ENCODE data around the gene WNT4. TPM values are rescaled to one million over a fixed set of nuclear protein-coding genes. Genes with fewer than 3 reads are reported as not detected.

WNT4 gene
- total and polyA plus RNA-seq, 2 donors (not counting 1 experiment from before 2014, with no cell fraction given), result not detected

GRCh38 chr1:22071511-22071910 is 71.4 kb downstream of the WNT4 start:
- H3K4me1 Mint-ChIP-seq, result peaks cover 75% of the 10 kb centered on the region
- no peaks in the 10 kb centered on the region for H3K27me3 ChIP-seq (replicated peaks in 1 of 4; ENCODE audit: control extremely low read depth in 1 of 4, control insufficient read depth in 3 of 4, insufficient read depth in 4 of 4, low read length in 3 of 4)
- H3K9ac ChIP-seq (ENCODE audit: low read length), result no peak overlapping the region
- H3K27me3 Mint-ChIP-seq, result no peaks in the 10 kb centered on the region
- ChIA-PET POLR2A (interaction anchor here (0.7 kb wide), 2 partner anchors 33 to 287 kb away, joined by 6 read pairs; no protein-coding TSS in a partner anchor), CTCF (interaction anchor here (0.7 kb wide), 1 partner anchor 26 kb away, joined by 3 read pairs; no protein-coding TSS in a partner anchor)
- peaks cover 67 to 81% of the 10 kb centered on the region in 2 donors for H3K4me1 ChIP-seq (ENCODE audit: control insufficient read depth in 2 of 2, insufficient read depth in 2 of 2, low read length in 2 of 2)
- H3K36me3 ChIP-seq (replicated peaks in 1 of 2; ENCODE audit: control extremely low read depth in 1 of 2, control insufficient read depth in 1 of 2, extremely low read depth in 1 of 2, insufficient read depth in 2 of 2, low read length in 1 of 2), result peaks cover 3 to 41% of the 10 kb centered on the region in 2 experiments
- no peak for ATAC-seq (ENCODE audit: low read depth)
- peak overlapping the region; percentile 64 for H3K27ac Mint-ChIP-seq
- no peak overlapping the region for H2AFZ ChIP-seq (ENCODE audit: insufficient read depth, low read depth, low read length, poor library complexity, severe bottlenecking)
- intact Hi-C loops (cut with micrococcal nuclease), result no loop called here
- H3K79me2 ChIP-seq (ENCODE audit: control insufficient read depth, insufficient read depth, low read length), result peaks cover 100% of the 10 kb centered on the region
- WGBS (ENCODE audit: insufficient coverage), result no CpG with 5 or more reads among the region's 2 CpGs
- H3K9me3 ChIP-seq (ENCODE audit: control extremely low read depth in 1 of 3, control insufficient read depth in 2 of 3, insufficient read depth in 1 of 3, low read length in 2 of 3), result peaks cover 0 to 10% (median 0%) of the 10 kb centered on the region in 3 donors
- DNase-seq, result no peak
- H3K4me3 Mint-ChIP-seq, result peak overlapping the region; percentile 18
- no peak overlapping the region for H3K27ac ChIP-seq (ENCODE audit: low read length in 2 of 2)
- peaks cover 100% of the 10 kb centered on the region for H4K20me1 ChIP-seq (ENCODE audit: control insufficient read depth, insufficient read depth, low read length, poor library complexity, severe bottlenecking)
- H3K4me3 ChIP-seq (ENCODE audit: control extremely low read depth in 1 of 5, extremely low read depth in 1 of 5, insufficient read depth in 1 of 5, low read depth in 2 of 5, low read length in 4 of 5), result no peak overlapping the region
- TF ChIP-seq EZH2 (IDR thresholded peaks at IDR 0.05; ENCODE audit: borderline replicate concordance, insufficient read depth, low read depth, low read length, poor library complexity, severe bottlenecking), result no peak
- no peak for TF ChIP-seq CTCF (IDR thresholded peaks at IDR 0.05)
- H3K9me3 Mint-ChIP-seq (ENCODE audit: insufficient read depth), result no peaks in the 10 kb centered on the region
- no peak overlapping the region for H3K4me2 ChIP-seq (replicated peaks; ENCODE audit: low read depth, low read length, poor library complexity, severe bottlenecking)

Other genes starting within 250 kb of the WNT4 start
- gene HSPG2, start 205.8 kb downstream of the WNT4 start, total RNA-seq, result 4.3 and 4.5 TPM in 2 replicates
- gene HSPG2, start 205.8 kb downstream of the WNT4 start, polyA plus RNA-seq, result 2.0 TPM in 2 replicates
- not detected in 2 replicates for gene CELA3B, start 166.1 kb downstream of the WNT4 start, total RNA-seq
- not detected in 2 replicates for gene CELA3B, start 166.1 kb downstream of the WNT4 start, polyA plus RNA-seq
- gene CELA3A, start 141.4 kb downstream of the WNT4 start, total RNA-seq, result not detected in 2 replicates
- gene CELA3A, start 141.4 kb downstream of the WNT4 start, polyA plus RNA-seq, result not detected in 2 replicates
- 202 and 209 TPM in 2 replicates for gene CDC42, start 90.4 kb downstream of the WNT4 start, total RNA-seq
- 111 and 190 TPM in 2 replicates for gene CDC42, start 90.4 kb downstream of the WNT4 start, polyA plus RNA-seq